GM12891 (cell line): Measurements from ENCODE around the gene YWHAQ.

Experiments
- POLR2A ChIP-seq: IDR thresholded peaks from 2 replicates; pipeline ENCODE4 v1.6.1; 2011; ENCODE audit warnings: low read depth, low read length, control low read depth
- POLR2AphosphoS5 ChIP-seq: IDR thresholded peaks from 2 replicates; pipeline ENCODE4 v1.6.1; 2011; ENCODE audit warnings: low read depth, low read length, control low read depth
- SPI1 ChIP-seq: IDR thresholded peaks from 2 replicates; pipeline ENCODE4 v1.6.1; 2011; ENCODE audit warnings: low read depth, low read length, control low read depth
- TAF1 ChIP-seq: IDR thresholded peaks from 2 replicates; pipeline ENCODE4 v1.6.1; 2011; ENCODE audit warnings: low read depth, low read length, control low read depth

DNA sequence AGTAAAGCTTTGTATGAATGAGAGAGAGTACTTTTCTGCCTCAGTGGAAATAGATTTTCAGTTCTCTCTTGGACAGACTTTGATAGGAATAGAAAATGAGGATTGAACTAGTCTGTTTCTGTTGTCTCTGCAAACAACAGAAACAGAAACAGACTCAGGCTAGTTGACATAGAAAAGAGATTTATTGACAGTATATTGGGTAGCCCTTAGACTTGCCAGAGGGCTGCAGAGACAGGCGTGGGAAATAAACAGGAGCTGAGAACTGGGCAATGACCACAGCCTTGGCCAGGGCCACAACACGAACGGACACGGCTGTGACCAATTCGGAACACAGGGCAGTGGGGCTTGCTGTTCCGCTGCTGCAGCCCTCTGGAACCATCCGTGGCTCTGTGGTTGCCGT, 30.5 kb upstream of the YWHAQ start:
- TF ChIP-seq POLR2A (no peak), POLR2AphosphoS5 (no peak), TAF1 (no peak), SPI1 (no peak)
